HG03575 (cell line): ENCODE data around the gene PTPN4.

Experiments
- ATAC-seq: cut with Tn5 transposase; IDR thresholded peaks from one replicate; pipeline ENCODE4 v1.9.1; 2021; ENCODE audit not compliant: unreplicated experiment, insufficient number of reproducible peaks, low FRiP score; ENCODE audit errors: extremely low read depth

PTPN4 gene

GRCh38 chr2:119888680-119889079 is 129.0 kb downstream of the PTPN4 start:
- no peak for ATAC-seq

- ATAC-seq = no peak
Measured at GRCh38 chr2:119897736-119898395, 138.1 kb downstream of the PTPN4 start.

- ATAC-seq = no peak
Measured at GRCh38 chr2:119901013-119901412, 141.3 kb downstream of the PTPN4 start.

- no peak for ATAC-seq
Measured at GRCh38 chr2:119910566-119910965, 150.8 kb downstream of the PTPN4 start.

GRCh38 chr2:119914266-119914665 is 154.5 kb downstream of the PTPN4 start:
- no peak for ATAC-seq

- ATAC-seq = no peak
Measured at GRCh38 chr2:119921825-119922224, 162.1 kb downstream of the PTPN4 start.

GRCh38 chr2:119922699-119923098 is 163.0 kb downstream of the PTPN4 start:
- ATAC-seq = no peak

GRCh38 chr2:119929537-119929936 is 169.8 kb downstream of the PTPN4 start:
- ATAC-seq = no peak

- no peak for ATAC-seq
Measured at GRCh38 chr2:119932809-119933208, 173.1 kb downstream of the PTPN4 start.

- no peak for ATAC-seq
Measured at GRCh38 chr2:119934319-119934718, 174.6 kb downstream of the PTPN4 start.

GRCh38 chr2:119937680-119938079 is 178.0 kb downstream of the PTPN4 start:
- ATAC-seq = no peak

- ATAC-seq = no peak
Measured at GRCh38 chr2:119939915-119940314, 180.2 kb downstream of the PTPN4 start.

- no peak for ATAC-seq
Measured at GRCh38 chr2:119940856-119941255, 181.1 kb downstream of the PTPN4 start.

GRCh38 chr2:119941388-119941787 is 181.7 kb downstream of the PTPN4 start:
- ATAC-seq = no peak

GRCh38 chr2:119941981-119942513 is 182.3 kb downstream of the PTPN4 start:
- no peak for ATAC-seq

GRCh38 chr2:119943058-119943457 is 183.3 kb downstream of the PTPN4 start:
- no peak for ATAC-seq

- no peak for ATAC-seq
Measured at GRCh38 chr2:119947535-119947934, 187.8 kb downstream of the PTPN4 start.

GRCh38 chr2:119950966-119951365 is 191.2 kb downstream of the PTPN4 start:
- ATAC-seq = no peak

GRCh38 chr2:119958670-119959268 is 199.0 kb downstream of the PTPN4 start:
- no peak for ATAC-seq

GRCh38 chr2:119960821-119961220 is 201.1 kb downstream of the PTPN4 start:
- no peak for ATAC-seq

GRCh38 chr2:119981896-119982295 is 222.2 kb downstream of the PTPN4 start:
- no peak for ATAC-seq
